Fibroblast of skin of right quadriceps (primary cell): ENCODE data around the gene ULBP3.

ENCODE experiments used
- DNase-seq: peaks from one replicate; pipeline ENCODE4 v3.0.0-alpha.2; 2013

Gene ULBP3

GRCh38 chr6:150068720-150069648 lies at the start of gene ULBP3:
Gene ULBP3 (minus strand): TSS chr6:150069121. CDS start chr6:150069066, 55 bp downstream.
- DNase-seq: peak; percentile 95

GRCh38 chr6:150118627-150119026 lies 49.7 kb upstream of the ULBP3 start:
- DNase-seq: no peak

- no peak for DNase-seq
Observed at GRCh38 chr6:150118203-150118602, 49.3 kb upstream of the ULBP3 start.

GRCh38 chr6:150116200-150116800 lies 47.4 kb upstream of the ULBP3 start:
- DNase-seq: no peak

GRCh38 chr6:150115769-150116168 lies 46.8 kb upstream of the ULBP3 start:
- no peak for DNase-seq

- DNase-seq: no peak
Observed at GRCh38 chr6:150112233-150112632, 43.3 kb upstream of the ULBP3 start.

- no peak for DNase-seq
Observed at GRCh38 chr6:150102750-150103270, 33.9 kb upstream of the ULBP3 start.

- no peak for DNase-seq
Observed at GRCh38 chr6:150100745-150101144, 31.8 kb upstream of the ULBP3 start.

GRCh38 chr6:150099953-150100352 lies 31.0 kb upstream of the ULBP3 start:
- no peak for DNase-seq

GRCh38 chr6:150099546-150099945 lies 30.6 kb upstream of the ULBP3 start:
- no peak for DNase-seq

- no peak for DNase-seq
Observed at GRCh38 chr6:150098155-150098554, 29.2 kb upstream of the ULBP3 start.

- no peak for DNase-seq
Observed at GRCh38 chr6:150093397-150093796, 24.5 kb upstream of the ULBP3 start.

GRCh38 chr6:150091476-150091875 lies 22.6 kb upstream of the ULBP3 start:
- peak; percentile 26 for DNase-seq

- no peak for DNase-seq
Observed at GRCh38 chr6:150090328-150090727, 21.4 kb upstream of the ULBP3 start.

GRCh38 chr6:150088481-150089154 lies 19.7 kb upstream of the ULBP3 start:
- no peak for DNase-seq

- DNase-seq: no peak
Observed at GRCh38 chr6:150087336-150087735, 18.4 kb upstream of the ULBP3 start.

GRCh38 chr6:150086026-150086425 lies 17.1 kb upstream of the ULBP3 start:
- DNase-seq: no peak

GRCh38 chr6:150084426-150084825 lies 15.5 kb upstream of the ULBP3 start:
- DNase-seq: no peak

- no peak for DNase-seq
Observed at GRCh38 chr6:150083839-150084238, 14.9 kb upstream of the ULBP3 start.

- no peak for DNase-seq
Observed at GRCh38 chr6:150081702-150082101, 12.8 kb upstream of the ULBP3 start.

- peak; percentile 32 for DNase-seq
Observed at GRCh38 chr6:150079604-150080003, 10.7 kb upstream of the ULBP3 start.

GRCh38 chr6:150078788-150079187 lies 9.9 kb upstream of the ULBP3 start:
- DNase-seq: peak; percentile 31

GRCh38 chr6:150076196-150076893 lies 7.4 kb upstream of the ULBP3 start:
- no peak for DNase-seq
